Measurements from ENCODE around the gene PHKA2. TPM values are rescaled to one million over a fixed set of nuclear protein-coding genes. Genes with fewer than 3 reads are reported as not detected.
A peak's percentile ranks its signal among the peaks of the same experiment; 100 is the strongest.
"Not testable (repeated sequence)": the region's sequence is repeated elsewhere in the genome, so short reads cannot be mapped to it uniquely, and the experiment has no call there.

PHKA2 gene
- total RNA-seq, 1 experiment from 2014 or later: 34.4 TPM

- Histone ChIP-seq H3F3A (ENCODE audit: insufficient read depth, low read depth) (no peaks in the 10 kb centered on the region), H3K36me3 (ENCODE audit: low read depth) (no peaks in the 10 kb centered on the region), H3K4me3 (peak overlapping the region; percentile 93), H3K4me2 (peak overlapping the region; percentile 89), H3K27ac (peak overlapping the region; percentile 76), H3K9me2 (ENCODE audit: insufficient read depth) (no peaks in the 10 kb centered on the region), H3K9me3 (ENCODE audit: insufficient read depth, low read depth) (no peaks in the 10 kb centered on the region), H3K79me2 (ENCODE audit: low read depth) (peaks cover 39% of the 10 kb centered on the region), H3K4me1 (replicated peaks; ENCODE audit: insufficient read depth) (peaks cover 14% of the 10 kb centered on the region), H4K20me1 (ENCODE audit: insufficient read depth) (no peaks in the 10 kb centered on the region), H3K27me3 (ENCODE audit: insufficient read depth, low read depth) (no peaks in the 10 kb centered on the region), H2AFZ (peak overlapping the region; percentile 77)
- TF ChIP-seq CTCF (conservative IDR thresholded peaks at IDR 0.05) (no peak), EZH2 (IDR thresholded peaks at IDR 0.05; ENCODE audit: low read depth) (no peak)
- ChIA-PET CTCF (no interaction called here), POLR2A (ENCODE audit: unreplicated experiment) (interaction anchor here (0.6 to 0.9 kb wide), 2 partner anchors 10 to 61 kb away, joined by 3 to 4 read pairs; no protein-coding TSS in a partner anchor)
- intact Hi-C loops (cut with micrococcal nuclease; ENCODE audit: unreplicated experiment): loop anchor here (2.0 kb wide), 1 partner anchor 62 kb away; no protein-coding TSS in a partner anchor
- no peak for DNase-seq
- no TSS peak for BruUV-seq (replicated peaks)
Measured at GRCh38 chrX:18985186-18985435, 1.2 kb upstream of the PHKA2 start.

- intact Hi-C loops (cut with micrococcal nuclease; ENCODE audit: unreplicated experiment): loop anchor here (2.0 kb wide), 1 partner anchor 62 kb away; no protein-coding TSS in a partner anchor
- Histone ChIP-seq H3K4me3 (peak overlapping the region; percentile 93), H3K4me2 (peak overlapping the region; percentile 89), H3K27me3 (ENCODE audit: insufficient read depth, low read depth) (no peaks in the 10 kb centered on the region), H4K20me1 (ENCODE audit: insufficient read depth) (no peaks in the 10 kb centered on the region), H2AFZ (peak overlapping the region; percentile 95), H3K4me1 (replicated peaks; ENCODE audit: insufficient read depth) (peaks cover 14% of the 10 kb centered on the region), H3K9me3 (ENCODE audit: insufficient read depth, low read depth) (no peaks in the 10 kb centered on the region), H3F3A (ENCODE audit: insufficient read depth, low read depth) (no peaks in the 10 kb centered on the region), H3K27ac (peak overlapping the region; percentile 76), H3K36me3 (ENCODE audit: low read depth) (no peaks in the 10 kb centered on the region), H3K79me2 (ENCODE audit: low read depth) (peaks cover 39% of the 10 kb centered on the region), H3K9me2 (ENCODE audit: insufficient read depth) (no peaks in the 10 kb centered on the region)
- DNase-seq: peak; percentile 72 to 85
- ChIA-PET POLR2A (ENCODE audit: unreplicated experiment) (interaction anchor here (0.6 to 0.9 kb wide), 2 partner anchors 11 kb away, joined by 3 to 16 read pairs; no protein-coding TSS in a partner anchor), CTCF (no interaction called here)
- peak; percentile 52; the same call in 1 of the 2 replicates for TF ChIP-seq CTCF (conservative IDR thresholded peaks at IDR 0.05)
- TF ChIP-seq EZH2 (IDR thresholded peaks at IDR 0.05; ENCODE audit: low read depth): no peak
- BruUV-seq (replicated peaks): TSS peak; percentile 41
Measured at GRCh38 chrX:18984381-18985185, 669 bp upstream of the PHKA2 start.

GRCh38 chrX:18981124-18981807 lies 2.6 kb downstream of the PHKA2 start:
- H3K4me2 ChIP-seq: no peak overlapping the region; the same call in 1 of the 2 replicates

GRCh38 chrX:18980262-18980661 lies 3.7 kb downstream of the PHKA2 start:
- H3F3A ChIP-seq (ENCODE audit: insufficient read depth, low read depth); H3K27ac ChIP-seq; CTCF ChIA-PET; H3K9me2 ChIP-seq (ENCODE audit: insufficient read depth); H2AFZ ChIP-seq; H4K20me1 ChIP-seq (ENCODE audit: insufficient read depth); POLR2A ChIA-PET (ENCODE audit: unreplicated experiment); H3K4me1 ChIP-seq (replicated peaks; ENCODE audit: insufficient read depth); H3K4me3 ChIP-seq; BruUV-seq (replicated peaks); intact Hi-C loops (cut with micrococcal nuclease; ENCODE audit: unreplicated experiment); H3K27me3 ChIP-seq (ENCODE audit: insufficient read depth, low read depth); H3K9me3 ChIP-seq (ENCODE audit: insufficient read depth, low read depth); H3K4me2 ChIP-seq; DNase-seq; H3K36me3 ChIP-seq (ENCODE audit: low read depth): not testable (repeated sequence)
- peaks cover 31% of the 10 kb centered on the region for H3K79me2 ChIP-seq (ENCODE audit: low read depth)

More at GRCh38 chrX:18981124-18981807, 2.6 kb downstream of the PHKA2 start:
- ChIA-PET CTCF (no interaction called here), POLR2A (ENCODE audit: unreplicated experiment) (no interaction called here)
- H3K79me2 ChIP-seq (ENCODE audit: low read depth): peaks cover 39% of the 10 kb centered on the region
- no peaks in the 10 kb centered on the region for H3K36me3 ChIP-seq (ENCODE audit: low read depth)
- H3K4me3 ChIP-seq: no peak overlapping the region
- no peak overlapping the region for H3K27ac ChIP-seq
- no TSS peak for BruUV-seq (replicated peaks)
- H3K27me3 ChIP-seq (ENCODE audit: insufficient read depth, low read depth): no peaks in the 10 kb centered on the region
- no peaks in the 10 kb centered on the region for H3K9me3 ChIP-seq (ENCODE audit: insufficient read depth, low read depth)
- H3K4me1 ChIP-seq (replicated peaks; ENCODE audit: insufficient read depth): peaks cover 14% of the 10 kb centered on the region
- H2AFZ ChIP-seq: no peak overlapping the region
- H3K9me2 ChIP-seq (ENCODE audit: insufficient read depth): no peaks in the 10 kb centered on the region
- H4K20me1 ChIP-seq (ENCODE audit: insufficient read depth): no peaks in the 10 kb centered on the region
- no peak for DNase-seq
- intact Hi-C loops (cut with micrococcal nuclease; ENCODE audit: unreplicated experiment): no loop called here
- TF ChIP-seq EZH2 (IDR thresholded peaks at IDR 0.05; ENCODE audit: low read depth) (no peak), CTCF (conservative IDR thresholded peaks at IDR 0.05) (no peak)
- no peaks in the 10 kb centered on the region for H3F3A ChIP-seq (ENCODE audit: insufficient read depth, low read depth)

Data from PC-9 (cell line).